A673 (cell line): ENCODE data around the gene ZNF592.

Experiments used
- CTCF ChIP-seq: fragments of 300-800, 200-600 bp; sonication (generic); conservative IDR thresholded peaks from 2 replicates; pipeline ENCODE4 v1.5.1; 2017; ENCODE audit warnings: low read depth, mild to moderate bottlenecking, antibody characterized with exemption, low read length, moderate library complexity, mixed read lengths
- EZH2 ChIP-seq: fragments of 200-600 bp; sonication (generic); IDR thresholded peaks from 2 replicates; pipeline ENCODE4 v1.6.1; 2017; ENCODE audit warnings: borderline replicate concordance, low read depth, mild to moderate bottlenecking, mixed read lengths, antibody characterized with exemption, low read length; ENCODE audit not compliant: poor library complexity, severe bottlenecking

GRCh38 chr15:84840741-84841429, 92.5 kb downstream of the ZNF592 start:
- no peak for TF ChIP-seq CTCF
- no peak for TF ChIP-seq EZH2
